Measurements from ENCODE around the gene MYCN.
"Not testable (repeated sequence)": the region's sequence is repeated elsewhere in the genome, so short reads cannot be mapped to it uniquely, and the experiment has no call there.

The MYCN gene

GRCh38 chr2:15945909-15946705 is 5.8 kb downstream of the MYCN start:
- DNase-seq = no peak

DNA sequence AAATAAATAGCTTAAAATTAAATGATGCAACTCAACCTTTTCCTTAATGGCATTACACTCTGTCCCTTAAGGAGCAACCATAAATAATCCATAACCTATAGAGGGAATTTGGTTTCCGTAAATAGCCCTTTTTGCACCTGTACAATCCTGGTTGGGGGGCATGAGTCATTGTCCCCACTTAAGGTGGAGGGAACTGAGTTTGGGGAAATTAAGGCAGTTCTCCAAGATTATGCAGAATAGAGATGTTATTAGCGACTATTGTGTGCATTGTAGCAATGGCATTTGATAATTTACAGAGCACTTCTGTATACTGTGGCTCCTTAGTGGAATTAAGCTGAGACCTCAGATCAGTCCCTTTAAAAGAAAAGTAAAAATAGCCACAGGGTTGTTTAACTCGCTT is 6.6 kb downstream of the MYCN start:
- DNase-seq = no peak

- DNase-seq = no peak
Measured at GRCh38 chr2:15947431-15947830, 7.1 kb downstream of the MYCN start.

DNA sequence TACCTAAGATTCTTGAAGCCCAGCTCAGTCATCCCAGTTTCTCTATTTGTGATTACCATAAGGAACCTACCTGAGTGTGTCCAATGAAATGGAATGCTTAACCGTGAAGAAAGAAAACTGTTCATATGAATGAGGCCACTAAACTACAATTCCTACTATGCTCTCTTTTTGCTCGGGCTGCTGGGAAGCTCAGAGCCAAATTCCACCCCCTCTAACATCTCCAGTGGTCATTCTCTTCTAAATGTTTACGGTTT is 8.3 kb downstream of the MYCN start:
- no peak for DNase-seq

- no peak for DNase-seq
Measured at GRCh38 chr2:15949126-15949525, 8.8 kb downstream of the MYCN start.

- DNase-seq = no peak
Measured at GRCh38 chr2:15949551-15949950, 9.2 kb downstream of the MYCN start.

DNA sequence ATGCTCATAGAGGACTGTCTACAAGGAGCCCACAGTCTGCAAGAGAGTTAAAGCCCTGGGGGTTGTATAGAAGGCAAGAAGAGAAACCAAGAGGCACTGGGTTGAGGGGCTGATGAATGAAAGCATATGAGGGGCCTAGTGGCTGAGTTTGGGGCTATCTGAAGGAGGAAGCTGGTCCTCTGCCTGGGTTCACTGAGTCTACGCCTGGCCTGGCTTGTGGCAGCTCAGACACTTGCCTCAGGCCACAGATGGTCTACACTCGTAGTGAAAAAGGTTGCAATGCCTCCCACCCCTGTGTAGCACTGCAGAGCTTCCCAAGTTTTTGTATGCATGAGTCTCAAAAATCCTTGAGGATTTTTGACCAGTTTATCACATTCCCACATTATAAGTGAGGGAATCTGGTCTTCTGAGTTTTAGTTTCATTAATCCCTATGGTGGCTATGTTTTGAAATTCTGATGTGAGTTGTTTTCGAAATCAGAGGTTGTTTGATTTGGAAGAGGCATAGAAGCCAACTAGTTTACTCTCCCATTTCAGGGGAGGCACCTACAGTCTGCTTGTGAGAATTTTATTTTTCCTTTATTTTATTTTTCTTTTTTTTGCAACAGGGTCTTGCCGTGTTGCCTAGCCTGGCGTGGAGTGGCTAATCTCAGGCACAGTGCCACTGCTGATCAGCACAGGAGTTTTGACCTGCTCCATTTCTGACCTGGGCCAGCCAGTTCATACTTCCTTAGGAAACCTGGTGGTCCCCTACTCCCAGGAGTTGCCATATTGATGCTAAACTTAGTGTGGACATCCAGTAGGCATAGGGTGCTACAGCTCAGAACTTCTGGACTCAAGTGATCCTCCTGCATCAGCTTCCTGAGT is 10.0 kb downstream of the MYCN start:
- DNase-seq = no peak

GRCh38 chr2:15951936-15952335 is 11.6 kb downstream of the MYCN start:
- DNase-seq = not testable (repeated sequence)

GRCh38 chr2:15952451-15953146 is 12.2 kb downstream of the MYCN start:
- no peak for DNase-seq

DNA sequence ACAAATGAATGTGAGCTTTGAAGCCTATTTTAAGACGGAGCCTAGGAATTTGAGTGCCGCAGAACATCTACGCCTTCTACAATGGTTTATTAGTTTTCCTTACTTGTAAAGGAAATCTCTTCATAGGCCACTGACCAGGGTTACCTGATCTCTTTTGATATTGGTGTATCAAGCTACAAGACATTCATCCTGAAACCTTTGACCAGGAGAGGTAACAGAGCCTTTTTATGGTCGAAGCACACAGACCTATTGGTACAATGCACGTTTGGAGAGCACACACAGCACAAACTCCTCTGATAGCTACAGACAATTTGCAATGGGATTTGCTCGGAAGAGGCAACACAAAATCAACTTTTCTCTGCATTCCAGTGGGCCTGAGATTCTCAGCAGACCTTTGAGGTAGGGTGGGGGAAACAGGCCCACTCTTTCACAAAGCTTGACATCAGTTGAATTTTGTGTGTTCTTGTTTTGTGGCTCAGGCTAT is 12.8 kb downstream of the MYCN start:
- DNase-seq = no peak

- no peak for DNase-seq
Measured at GRCh38 chr2:15953891-15954680, 13.7 kb downstream of the MYCN start.

GRCh38 chr2:15954761-15955160 is 14.4 kb downstream of the MYCN start:
- no peak for DNase-seq

DNA sequence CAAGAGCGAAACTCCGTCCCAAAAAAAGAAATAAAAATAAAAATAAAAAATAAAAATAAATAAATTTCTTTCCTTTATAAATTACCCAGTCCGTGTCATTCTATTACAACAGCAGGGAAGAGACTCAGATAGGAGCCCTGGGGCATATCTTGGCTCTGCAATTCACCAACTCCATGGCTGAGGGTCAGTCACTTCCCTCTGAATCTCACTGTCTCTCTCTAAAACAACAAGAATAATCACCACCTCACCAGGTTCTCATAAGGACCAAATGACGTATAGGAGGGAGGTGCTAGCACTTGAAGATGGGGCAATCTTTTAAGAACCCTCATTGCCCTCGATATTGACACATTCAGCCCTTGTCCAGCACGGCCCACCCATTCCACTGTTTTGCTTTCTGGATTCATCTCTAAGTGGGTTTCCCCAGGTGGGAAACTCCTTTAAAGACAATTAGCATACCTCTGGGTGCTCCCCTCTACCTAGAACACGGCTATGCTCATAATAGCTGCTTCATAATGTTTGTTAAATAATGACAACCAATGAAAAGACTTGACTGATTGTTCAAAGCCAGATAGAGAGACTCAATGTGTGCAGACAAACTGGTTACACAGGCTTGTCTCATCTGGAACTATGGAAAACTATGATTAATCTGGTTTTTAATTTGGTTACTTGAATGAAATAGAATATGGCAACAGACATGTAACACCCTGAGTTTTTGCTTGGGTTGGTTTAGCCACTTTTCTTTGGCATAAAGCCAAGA is 15.1 kb downstream of the MYCN start:
- DNase-seq = no peak

GRCh38 chr2:15956230-15956629 is 15.9 kb downstream of the MYCN start:
- DNase-seq = no peak

- no peak for DNase-seq
Measured at GRCh38 chr2:15956751-15957736, 16.7 kb downstream of the MYCN start.

DNA sequence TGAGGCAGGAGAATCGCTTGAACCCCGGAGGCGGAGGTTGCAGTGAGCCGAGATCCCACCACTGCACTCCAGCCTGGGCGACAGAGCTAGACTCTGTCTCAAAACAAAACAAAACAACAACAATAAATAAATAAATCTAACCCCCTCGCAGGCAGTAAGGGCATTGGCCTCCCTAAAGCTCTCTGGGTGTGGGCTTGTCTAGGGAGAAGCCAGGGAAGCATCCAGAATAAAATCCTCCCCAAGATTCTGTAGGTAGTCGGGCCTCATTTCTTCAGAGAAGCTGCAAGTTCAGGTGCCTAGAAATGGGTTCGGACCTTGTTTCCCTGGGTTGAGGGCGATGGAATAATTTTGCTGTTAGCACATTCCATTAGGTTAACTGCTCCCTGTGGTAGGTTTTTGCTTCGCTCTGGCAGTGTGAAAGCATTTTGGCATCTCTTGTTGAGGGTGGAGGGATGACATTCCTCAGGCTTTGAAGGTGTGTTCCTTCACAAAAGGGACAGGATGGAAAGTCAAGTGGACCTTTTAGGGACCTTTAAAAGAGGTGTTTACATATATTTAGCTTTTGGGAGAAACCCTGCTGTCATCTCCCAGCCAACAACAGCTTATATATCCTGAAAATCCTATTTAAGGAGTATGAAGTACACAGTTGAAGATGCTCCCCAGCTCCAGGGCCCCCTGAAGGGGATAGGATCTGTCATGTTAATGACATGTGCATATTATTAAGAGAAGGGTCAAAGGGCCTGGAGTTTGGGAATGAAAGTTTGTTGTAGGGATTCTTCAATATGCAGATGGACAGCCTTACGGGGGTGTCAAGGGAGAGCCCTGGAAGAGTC is 17.7 kb downstream of the MYCN start:
- DNase-seq = no peak

DNA sequence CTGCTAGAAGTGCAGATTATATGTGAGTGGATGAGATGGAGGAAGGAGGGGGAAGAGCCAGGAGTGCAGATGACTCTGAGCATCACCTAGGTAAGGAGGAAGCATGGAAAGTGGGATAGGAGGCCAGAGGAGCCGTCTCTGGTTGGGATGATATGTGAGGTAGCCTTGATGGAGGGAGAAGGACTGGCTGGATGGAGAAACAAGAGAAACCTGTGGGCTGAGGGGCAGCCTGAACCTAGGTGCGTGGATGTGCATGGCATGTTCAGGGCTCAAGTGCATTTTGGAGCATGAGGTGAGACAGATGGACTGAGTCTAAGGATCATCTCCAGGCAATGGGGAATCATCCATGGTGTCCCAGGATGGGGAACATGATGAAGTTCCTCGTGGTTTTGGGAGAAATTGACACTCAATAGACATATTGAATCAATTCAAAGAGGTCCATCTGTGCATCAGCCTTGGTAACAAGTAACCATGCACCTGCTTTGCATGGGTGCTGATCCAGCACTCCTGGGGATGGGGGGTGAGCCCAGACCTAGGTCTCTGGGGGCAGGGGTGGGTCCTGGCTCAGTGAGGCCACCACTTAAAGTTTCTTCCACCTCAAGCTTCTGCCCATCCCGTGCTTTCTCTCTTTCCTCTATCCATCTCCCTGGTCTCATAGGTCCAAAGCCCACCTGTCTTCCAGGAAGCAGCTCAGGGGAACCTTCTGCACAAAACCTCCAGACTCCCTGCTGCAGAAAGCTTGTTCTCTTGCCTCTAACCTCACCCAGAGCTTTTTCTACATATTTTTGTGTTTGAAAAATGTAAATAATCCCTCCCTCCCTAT is 19.2 kb downstream of the MYCN start:
- no peak for DNase-seq

DNA sequence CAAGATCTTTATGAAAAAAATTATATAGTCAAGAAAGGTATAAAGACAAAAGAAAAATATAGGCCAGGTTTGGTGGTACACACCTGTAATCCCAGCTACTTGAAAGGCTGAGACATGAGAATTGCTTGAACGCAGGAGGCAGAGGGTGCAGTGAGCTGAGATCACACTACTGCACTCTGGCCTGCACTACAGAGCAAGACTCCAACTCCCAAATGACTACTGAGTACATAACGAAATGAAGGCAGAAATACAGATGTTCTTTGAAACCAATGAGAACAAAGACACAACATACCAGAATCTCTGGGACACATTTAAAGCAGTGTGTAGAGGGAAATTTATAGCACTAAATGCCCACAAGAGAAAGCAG is 19.8 kb downstream of the MYCN start:
- DNase-seq = not testable (repeated sequence)

Measured in KG1 (cell line).